NCI-H2227 (cell line): ENCODE results near the gene FBXL16.

Experiments used
- DNase-seq: peaks from one replicate; lab custom pipeline; 2025; ENCODE audit not compliant: unreplicated experiment; lab: John Stamatoyannopoulos, UW

The FBXL16 gene

DNA sequence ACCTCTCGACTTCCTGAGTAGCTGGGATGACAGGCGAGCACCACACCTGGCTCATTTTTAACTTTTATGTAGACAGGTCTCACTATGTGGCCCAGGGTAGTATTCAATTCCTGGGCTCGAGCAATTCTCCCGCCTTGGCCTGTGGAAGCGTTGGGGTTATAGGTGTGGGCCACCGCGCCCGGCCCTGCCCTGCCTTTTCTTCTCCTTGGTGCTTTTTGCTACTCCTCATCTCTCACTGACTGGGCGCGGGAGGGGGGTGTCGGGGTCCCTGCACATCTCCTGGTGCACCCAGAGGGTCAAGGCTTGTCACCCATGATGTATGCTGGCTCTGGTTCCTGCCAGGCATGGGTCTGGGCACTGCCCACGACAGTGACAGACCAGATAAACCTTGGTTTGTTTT, 61.0 kb downstream of the FBXL16 start:
- DNase-seq = no peak

DNA sequence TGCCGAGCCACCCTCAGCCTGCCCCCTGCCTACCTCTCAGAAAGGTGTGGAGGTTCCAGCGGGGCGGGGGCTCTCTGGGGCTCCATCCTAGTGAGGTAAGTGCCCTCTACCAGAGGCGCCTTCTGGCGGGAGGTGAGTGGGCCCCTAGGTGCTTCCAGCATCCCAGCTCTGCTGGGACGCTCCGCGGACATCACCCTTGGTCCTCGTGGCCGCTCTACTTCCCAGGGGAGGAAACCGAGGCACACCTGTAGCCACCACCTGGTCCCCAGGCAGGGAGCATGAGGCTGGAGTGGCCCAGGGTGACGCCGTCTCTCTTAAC, 62.6 kb downstream of the FBXL16 start:
- DNase-seq = no peak
